ENCODE measurements around the gene NPW. TPM values are rescaled to one million over a fixed set of nuclear protein-coding genes. Genes with fewer than 3 reads are reported as not detected.

Gene NPW
- total and polyA plus RNA-seq, 2 of the 8 experiments (the other 6 are each of a cell fraction or from before 2014, with no cell fraction given), result 4.0 to 10.3 TPM

DNA sequence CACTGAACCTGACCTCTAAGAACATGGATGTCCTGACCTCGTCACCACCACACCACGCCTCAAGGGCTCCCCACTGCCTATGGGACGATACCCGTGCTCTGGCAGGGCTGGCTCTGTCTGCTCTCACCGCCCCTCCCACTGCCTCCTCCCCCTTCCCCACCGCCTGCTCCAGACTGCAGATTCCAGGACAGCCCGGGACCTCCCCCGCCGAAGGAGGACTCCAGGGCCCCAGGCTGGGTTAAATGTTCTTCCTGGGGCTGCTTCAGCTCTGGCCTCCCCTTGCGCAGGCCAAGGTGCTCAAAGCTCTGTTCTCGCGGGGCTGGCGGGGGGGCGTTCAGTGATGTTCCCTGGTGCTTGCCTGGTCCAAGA lies 3.1 kb downstream of the NPW start:
- H4K5ac ChIP-seq (ENCODE audit: insufficient read length, low read depth, low read length), result no peak overlapping the region
- H3K23ac ChIP-seq (ENCODE audit: insufficient read length), result no peak overlapping the region
- peaks cover 0 to 26% (median 13%) of the 10 kb centered on the region in 4 experiments; a peak in 5 of 7 replicates for H3K4me1 ChIP-seq (replicated peaks in 1 of 4; ENCODE audit: control insufficient read depth in 3 of 4, insufficient read depth in 4 of 4, low read length in 3 of 4)
- ChIA-PET POLR2A (ENCODE audit: partially characterized antibody) (interaction anchor here (0.6 to 1.6 kb wide), 9 partner anchors 11 to 135 kb away, joined by 3 to 14 read pairs (median 3); partner anchors contain the start of genes RAB26, RPS2, TRAF7 and ZNF598), CTCF (ENCODE audit: partially characterized antibody) (interaction anchor here (0.6 to 7.5 kb wide), 34 partner anchors 10 to 890 kb away, joined by 3 to 55 read pairs (median 5); partner anchors contain the start of genes NTHL1, RAB26, TRAF7 and TSC2)
- WGBS, 2 experiments (ENCODE audit: extremely low coverage in 1 of 2, insufficient coverage in 1 of 2, insufficient read length in 1 of 2, insufficient replicate concordance in 2 of 2, low coverage in 1 of 2, low lambda C conversion rate in 2 of 2, missing lambda C conversion rate in 1 of 2), result 6% methylated on average over 13 of the region's 14 CpGs; no CpG with 5 or more reads in 1 of the 2 experiments
- peaks cover 15% of the 10 kb centered on the region; the same call in 1 of the 2 replicates for H3K23me2 ChIP-seq (ENCODE audit: low read depth, low read length)
- H3K27ac ChIP-seq (ENCODE audit: low read depth, low read length), result no peak overlapping the region
- H4K20me1 ChIP-seq (replicated peaks in 1 of 2; ENCODE audit: control insufficient read depth in 1 of 2, insufficient read depth in 2 of 2, low read length in 2 of 2), result peaks cover 0 to 3% of the 10 kb centered on the region in 2 experiments
- H3K79me2 ChIP-seq (ENCODE audit: control insufficient read depth in 1 of 2, insufficient read depth in 2 of 2, low read length in 2 of 2), result no peaks in the 10 kb centered on the region
- no peak overlapping the region for H2BK5ac ChIP-seq (ENCODE audit: low read depth, low read length)
- peak overlapping the region; percentile 16 to 76 for H3K4me2 ChIP-seq (ENCODE audit: insufficient read depth in 1 of 2, low read depth in 2 of 2, low read length in 2 of 2)
- no peak overlapping the region for H4K91ac ChIP-seq (replicated peaks; ENCODE audit: insufficient read length, low read length)
- H3K27me3 ChIP-seq (replicated peaks in 1 of 4; ENCODE audit: control insufficient read depth in 3 of 4, extremely low read depth in 1 of 4, insufficient read depth in 3 of 4, low read length in 3 of 4), result peaks cover 22 to 60% (median 46%) of the 10 kb centered on the region in 4 experiments
- peak overlapping the region; percentile 72 for H2BK120ac ChIP-seq (replicated peaks; ENCODE audit: low read depth, low read length)
- no peak overlapping the region for H3K9ac ChIP-seq (replicated peaks in 1 of 4; ENCODE audit: extremely low read depth in 1 of 4, low read depth in 3 of 4, low read length in 3 of 4)
- H3K9me3 ChIP-seq (ENCODE audit: insufficient read depth in 2 of 2, low read depth in 1 of 2, low read length in 1 of 2), result no peaks in the 10 kb centered on the region
- H2AFZ ChIP-seq (ENCODE audit: low read length), result 0 out of 2 replicates have a peak overlapping the region, but pooled peaks have one; percentile 35
- no peaks in the 10 kb centered on the region for H3K79me1 ChIP-seq (ENCODE audit: low read depth, low read length)
- H2AK5ac ChIP-seq (ENCODE audit: low read depth, low read length), result no peak overlapping the region
- no peak overlapping the region for H2BK20ac ChIP-seq (ENCODE audit: low read length)
- peak overlapping the region in 3 of 4 experiments; percentile 21 to 59 (median 36); a peak in 5 of 8 replicates for H3K4me3 ChIP-seq (ENCODE audit: extremely low read depth in 1 of 4, insufficient read depth in 2 of 4, low read depth in 3 of 4, low read length in 4 of 4)
- H3K14ac ChIP-seq (ENCODE audit: insufficient read length), result no peak overlapping the region
- H3K56ac ChIP-seq (replicated peaks; ENCODE audit: insufficient read length, low read depth, low read length), result no peak overlapping the region
- no peak for DNase-seq (ENCODE audit: low read depth in 1 of 2, low spot score in 2 of 2)
- H2BK15ac ChIP-seq (ENCODE audit: low read length), result peak overlapping the region; percentile 97
- H4K8ac ChIP-seq (ENCODE audit: extremely low read depth, insufficient read depth, low read length), result peak overlapping the region; percentile 86; the same call in 1 of the 2 replicates
- FAIRE-seq, result no peak
- no peak overlapping the region for H2BK12ac ChIP-seq (ENCODE audit: low read depth, low read length)
- TF ChIP-seq BACH1 (IDR thresholded peaks at IDR 0.05; ENCODE audit: low read length) (peak; percentile 63), JUN (IDR thresholded peaks at IDR 0.05; ENCODE audit: low read depth, low read length) (no peak), TBP (IDR thresholded peaks at IDR 0.05; ENCODE audit: low read depth, low read length) (no peak), CREB1 (IDR thresholded peaks at IDR 0.05) (peak; percentile 24; the same call in 1 of the 2 replicates), KDM4A (IDR thresholded peaks at IDR 0.05; ENCODE audit: low read depth, low read length, severe bottlenecking) (peak; percentile 2)
- TF ChIP-seq, protein P1, sequence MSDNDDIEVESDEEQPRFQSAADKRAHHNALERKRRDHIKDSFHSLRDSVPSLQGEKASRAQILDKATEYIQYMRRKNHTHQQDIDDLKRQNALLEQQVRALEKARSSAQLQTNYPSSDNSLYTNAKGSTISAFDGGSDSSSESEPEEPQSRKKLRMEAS (IDR thresholded peaks at IDR 0.05), result peak; percentile 62; the same call in 1 of the 2 replicates
- TF ChIP-seq, protein P2, sequence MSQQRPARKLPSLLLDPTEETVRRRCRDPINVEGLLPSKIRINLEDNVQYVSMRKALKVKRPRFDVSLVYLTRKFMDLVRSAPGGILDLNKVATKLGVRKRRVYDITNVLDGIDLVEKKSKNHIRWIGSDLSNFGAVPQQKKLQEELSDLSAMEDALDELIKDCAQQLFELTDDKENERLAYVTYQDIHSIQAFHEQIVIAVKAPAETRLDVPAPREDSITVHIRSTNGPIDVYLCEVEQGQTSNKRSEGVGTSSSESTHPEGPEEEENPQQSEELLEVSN (IDR thresholded peaks at IDR 0.05), result 0 out of 2 replicates have a peak, but pooled peaks have one; percentile 17
- TF ChIP-seq, protein P3, sequence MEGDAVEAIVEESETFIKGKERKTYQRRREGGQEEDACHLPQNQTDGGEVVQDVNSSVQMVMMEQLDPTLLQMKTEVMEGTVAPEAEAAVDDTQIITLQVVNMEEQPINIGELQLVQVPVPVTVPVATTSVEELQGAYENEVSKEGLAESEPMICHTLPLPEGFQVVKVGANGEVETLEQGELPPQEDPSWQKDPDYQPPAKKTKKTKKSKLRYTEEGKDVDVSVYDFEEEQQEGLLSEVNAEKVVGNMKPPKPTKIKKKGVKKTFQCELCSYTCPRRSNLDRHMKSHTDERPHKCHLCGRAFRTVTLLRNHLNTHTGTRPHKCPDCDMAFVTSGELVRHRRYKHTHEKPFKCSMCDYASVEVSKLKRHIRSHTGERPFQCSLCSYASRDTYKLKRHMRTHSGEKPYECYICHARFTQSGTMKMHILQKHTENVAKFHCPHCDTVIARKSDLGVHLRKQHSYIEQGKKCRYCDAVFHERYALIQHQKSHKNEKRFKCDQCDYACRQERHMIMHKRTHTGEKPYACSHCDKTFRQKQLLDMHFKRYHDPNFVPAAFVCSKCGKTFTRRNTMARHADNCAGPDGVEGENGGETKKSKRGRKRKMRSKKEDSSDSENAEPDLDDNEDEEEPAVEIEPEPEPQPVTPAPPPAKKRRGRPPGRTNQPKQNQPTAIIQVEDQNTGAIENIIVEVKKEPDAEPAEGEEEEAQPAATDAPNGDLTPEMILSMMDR (IDR thresholded peaks at IDR 0.05; ENCODE audit: control extremely low read depth in 1 of 3, insufficient read depth in 1 of 3, low read depth in 1 of 3, low read length in 3 of 3), result peak in 1 of 3 experiments; percentile 4; a peak in 1 of 4 replicates
- H3K18ac ChIP-seq (ENCODE audit: extremely low read depth, low read length), result peak overlapping the region; percentile 85
- peaks cover 0 to 5% (median 0%) of the 10 kb centered on the region in 4 experiments; a peak in 1 of 8 replicates for H3K36me3 ChIP-seq (ENCODE audit: control insufficient read depth in 2 of 4, insufficient read depth in 4 of 4, low read length in 3 of 4)
- peak overlapping the region; percentile 69 for H3K4ac ChIP-seq (replicated peaks; ENCODE audit: insufficient read length, low read depth, low read length)
